TTC549 (cell line): ENCODE data around the gene CSNK1A1.
"Not testable (repeated sequence)": the region's sequence is repeated elsewhere in the genome, so short reads cannot be mapped to it uniquely, and the experiment has no call there.

Experiments
- FAIRE-seq: peaks from 2 replicates; lab custom pipeline; 2012; peaks lifted over from hg19 to GRCh38; lab: Jason Lieb, UNC

CSNK1A1 gene

DNA sequence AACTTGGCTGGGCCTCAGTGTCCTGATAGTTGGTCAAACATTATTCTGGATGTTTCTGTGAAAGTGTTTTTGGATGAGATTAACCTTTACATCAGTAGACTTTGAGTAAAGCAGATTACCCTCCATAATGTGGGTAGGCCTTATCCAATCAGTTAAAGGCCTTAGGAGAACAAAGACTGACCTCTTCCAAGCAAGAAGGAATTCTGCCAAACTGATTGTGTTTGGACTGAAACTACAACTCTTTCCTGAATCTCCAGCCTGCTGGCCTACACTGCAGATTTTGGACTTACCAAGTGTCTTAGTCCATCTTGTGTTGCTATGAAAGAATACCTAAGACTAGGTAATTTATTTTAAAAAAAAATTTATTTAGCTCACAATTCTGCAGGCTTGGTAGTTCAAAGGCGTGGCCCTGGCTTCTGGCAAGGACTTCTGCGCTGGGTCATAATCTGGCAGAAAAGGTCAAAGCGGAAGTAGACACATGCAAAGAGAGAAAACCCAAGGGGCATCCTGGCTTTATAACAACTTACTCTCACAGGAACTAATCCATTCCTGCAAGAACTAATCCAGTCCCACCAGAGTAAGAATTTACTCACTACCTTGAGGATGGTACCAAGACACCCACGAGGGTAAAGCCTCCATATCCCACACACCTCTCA lies 21.5 kb upstream of the CSNK1A1 start:
- FAIRE-seq: no peak

DNA sequence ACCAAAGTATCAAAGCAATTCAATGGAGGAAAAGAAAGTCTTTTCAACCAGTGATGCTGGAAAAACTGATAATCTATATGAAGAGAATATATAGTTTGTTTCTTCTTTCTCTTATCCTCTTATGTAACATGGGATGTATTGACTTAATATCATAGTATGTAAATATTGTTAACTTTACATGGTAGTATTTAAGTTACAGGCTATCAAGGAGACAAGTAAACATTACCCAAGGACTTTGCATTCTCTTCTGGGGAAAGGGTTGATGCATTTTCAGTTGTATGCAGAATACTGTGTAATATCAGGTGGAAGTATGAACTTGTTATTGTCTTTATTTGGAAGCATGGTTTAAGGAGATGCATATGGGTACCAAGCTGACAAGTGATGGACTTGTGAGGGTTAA lies 20.9 kb upstream of the CSNK1A1 start:
- no peak for FAIRE-seq

DNA sequence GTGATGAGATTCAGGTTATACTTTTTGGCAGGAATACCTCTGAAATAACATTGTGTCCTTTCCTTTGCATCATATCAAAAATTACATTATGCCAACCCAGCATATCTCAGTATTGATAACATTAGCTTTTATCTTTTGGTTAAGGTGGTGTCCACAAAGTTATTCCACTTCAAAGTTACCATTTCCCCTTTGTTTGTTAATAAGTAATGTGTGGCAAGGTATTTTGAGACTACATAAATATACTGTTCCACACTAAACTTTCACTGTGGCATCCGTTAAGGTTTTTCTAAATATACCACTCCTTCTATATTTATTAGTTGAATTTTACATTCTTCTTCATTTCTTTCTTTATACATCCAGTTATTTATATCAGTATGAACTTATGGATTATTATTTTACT lies 16.0 kb upstream of the CSNK1A1 start:
- FAIRE-seq: no peak

DNA sequence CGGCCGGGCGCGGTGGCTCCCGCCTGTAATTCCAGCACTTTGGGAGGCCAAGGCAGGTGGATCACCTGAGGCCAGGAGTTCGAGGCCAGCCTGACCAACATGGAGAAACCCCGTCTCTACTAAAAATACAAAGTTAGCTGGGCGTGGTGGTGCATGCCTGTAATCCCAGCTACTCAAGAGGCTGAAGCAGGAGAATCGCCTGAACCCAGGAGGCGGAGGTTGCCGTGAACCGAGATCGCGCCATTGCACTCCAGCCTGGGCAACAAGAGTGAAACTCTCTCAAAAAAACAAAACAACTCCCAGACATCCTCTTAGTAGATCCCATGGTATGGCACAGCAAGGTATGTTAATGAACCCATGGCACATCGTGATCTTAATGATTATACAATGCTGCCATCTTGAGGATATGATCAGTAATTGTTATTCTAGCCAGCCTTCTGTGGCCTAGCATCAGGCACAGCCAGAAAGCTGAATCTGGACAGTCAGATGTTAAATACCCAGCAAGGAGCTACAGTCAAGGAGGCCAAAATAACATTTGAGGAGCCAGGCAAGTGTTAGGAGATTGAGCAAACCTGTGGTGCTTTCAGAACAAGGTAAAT lies 13.4 kb upstream of the CSNK1A1 start:
- peak; percentile 95 for FAIRE-seq

DNA sequence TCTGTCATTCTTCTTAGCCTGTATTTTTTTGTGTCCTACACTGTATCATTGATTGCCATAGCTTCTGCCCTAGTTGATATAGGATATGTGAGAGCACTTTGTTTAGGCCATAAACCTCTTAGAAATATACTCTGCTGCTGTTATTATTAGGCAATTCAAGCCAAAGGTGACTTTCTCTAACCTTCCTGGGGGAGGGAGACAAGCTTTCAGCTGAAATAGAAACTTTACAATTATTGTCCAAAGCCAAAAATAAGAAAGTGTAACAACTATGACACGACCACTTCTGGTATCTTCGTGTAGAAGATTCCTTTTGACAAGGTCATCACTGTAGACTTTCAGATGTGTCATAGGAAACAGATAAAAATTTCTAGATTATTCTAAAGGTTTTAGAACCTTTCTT lies 12.2 kb upstream of the CSNK1A1 start:
- FAIRE-seq: no peak

DNA sequence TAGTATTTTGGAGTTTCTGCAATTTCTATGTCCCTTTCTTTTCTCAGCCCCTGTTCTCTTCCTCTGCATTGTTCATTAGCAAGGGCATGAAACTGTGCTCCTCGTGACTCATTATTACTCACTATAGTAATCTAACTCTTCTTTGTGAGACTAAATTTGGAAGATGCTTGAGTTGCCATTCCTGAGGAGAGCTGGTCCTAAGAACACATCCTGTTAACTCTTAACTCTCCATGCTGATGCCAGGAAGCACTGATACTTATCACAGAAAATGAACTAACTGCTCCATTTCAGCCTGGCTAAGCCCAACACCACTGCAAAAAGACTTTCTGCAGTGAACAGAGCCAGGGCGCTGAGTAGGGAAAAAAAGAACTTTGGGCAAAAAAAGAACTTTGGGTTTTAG lies 10.6 kb upstream of the CSNK1A1 start:
- peak; percentile 88 for FAIRE-seq

DNA sequence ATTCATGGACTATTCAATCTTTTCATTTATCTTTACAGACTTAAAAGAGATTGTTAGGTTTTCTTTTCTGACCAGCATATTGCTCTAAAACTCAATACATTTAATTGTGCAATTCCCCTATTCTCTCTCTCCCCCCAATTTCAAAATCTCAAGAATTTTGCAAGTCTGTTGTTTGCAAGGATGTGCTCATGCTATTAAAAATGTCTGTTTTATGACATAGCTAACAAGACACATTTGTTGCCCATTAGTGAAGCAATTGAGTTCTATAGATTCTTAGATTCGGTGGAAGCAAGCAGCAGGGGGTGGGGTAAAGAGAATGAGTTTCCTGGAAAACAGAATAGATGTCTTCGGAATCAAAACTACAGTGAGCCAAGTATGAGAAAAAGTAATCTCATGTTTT lies 8.5 kb upstream of the CSNK1A1 start:
- no peak for FAIRE-seq

DNA sequence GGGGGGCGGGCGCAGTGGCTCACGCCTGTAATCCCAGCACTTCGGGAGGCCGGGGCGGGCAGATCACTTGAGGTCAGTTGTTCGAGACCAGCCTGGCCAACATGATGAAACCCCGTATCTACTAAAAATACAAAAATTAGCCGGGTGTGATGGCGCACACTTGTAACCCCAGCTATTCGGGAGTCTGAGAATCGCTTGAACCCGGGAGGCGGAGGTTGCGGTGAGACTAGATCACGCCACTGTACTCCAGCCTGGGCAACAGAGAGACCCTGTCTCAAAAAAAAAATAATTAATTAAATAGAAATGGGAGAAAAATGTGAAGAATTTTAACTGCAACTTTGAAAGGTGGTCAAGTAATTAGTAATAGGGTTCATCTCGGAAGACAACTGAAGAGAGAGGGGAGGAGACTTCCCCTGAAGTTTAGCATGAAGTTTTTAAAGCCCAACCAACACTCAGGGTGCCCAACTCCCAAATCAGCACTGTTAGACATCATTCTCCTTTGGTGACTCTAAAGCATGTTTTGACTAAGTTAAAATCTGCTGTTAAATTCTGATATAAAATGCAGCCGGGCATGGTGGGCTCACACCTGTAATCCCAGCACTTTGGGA lies 1.4 kb upstream of the CSNK1A1 start:
- no peak for FAIRE-seq

DNA sequence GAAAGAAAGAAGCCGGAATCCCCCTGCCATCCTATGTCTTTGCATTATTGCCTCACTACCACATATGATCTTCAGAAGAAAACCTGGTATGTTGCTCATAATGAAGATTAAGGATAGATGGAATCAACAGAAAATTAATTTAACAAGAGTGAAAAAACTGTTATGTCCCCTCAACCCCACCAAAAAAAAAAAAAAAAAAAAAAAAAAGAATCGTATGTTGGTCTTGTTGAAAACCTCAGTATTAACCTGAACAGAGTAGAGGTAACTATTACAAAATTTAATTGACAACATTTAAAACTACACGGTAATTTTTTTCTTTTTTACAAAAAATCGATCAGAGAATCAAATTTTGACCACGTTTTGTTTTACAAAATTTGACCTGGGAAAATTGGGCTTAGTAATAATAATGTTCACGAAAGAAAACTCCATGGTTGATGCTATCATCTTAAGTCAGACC lies 827 bp upstream of the CSNK1A1 start:
- no peak for FAIRE-seq

DNA sequence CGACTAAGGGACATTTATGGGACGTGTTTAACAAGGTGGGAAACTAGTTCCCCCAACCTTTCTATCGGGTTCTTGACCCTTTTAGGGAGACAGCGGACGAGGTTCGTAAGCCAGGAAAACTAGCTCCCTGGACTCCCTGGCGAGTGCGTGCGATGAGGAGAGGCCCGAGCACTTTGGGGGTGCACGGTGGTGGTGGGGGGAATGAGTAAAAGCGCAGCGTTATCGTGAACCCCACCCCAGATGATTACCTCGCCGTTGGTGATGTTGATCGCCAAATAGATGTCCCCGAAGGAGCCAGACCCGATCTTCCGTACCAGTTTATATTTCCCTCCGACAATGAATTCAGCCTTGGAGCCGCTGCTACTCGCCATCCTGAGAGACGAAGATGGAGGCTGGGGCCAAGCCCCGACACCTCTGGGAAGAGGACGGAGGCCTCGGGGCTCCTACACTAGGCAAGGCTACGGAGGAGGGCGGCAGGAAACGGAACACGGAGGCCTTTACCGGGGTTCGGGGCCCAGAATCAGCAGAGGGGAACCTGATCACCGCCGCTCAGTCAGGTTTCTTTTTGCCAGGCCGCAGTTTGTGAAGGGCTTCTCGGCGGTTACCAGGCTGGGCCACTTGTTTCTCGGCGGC lies 529 bp downstream of the CSNK1A1 start:
- no peak for FAIRE-seq

DNA sequence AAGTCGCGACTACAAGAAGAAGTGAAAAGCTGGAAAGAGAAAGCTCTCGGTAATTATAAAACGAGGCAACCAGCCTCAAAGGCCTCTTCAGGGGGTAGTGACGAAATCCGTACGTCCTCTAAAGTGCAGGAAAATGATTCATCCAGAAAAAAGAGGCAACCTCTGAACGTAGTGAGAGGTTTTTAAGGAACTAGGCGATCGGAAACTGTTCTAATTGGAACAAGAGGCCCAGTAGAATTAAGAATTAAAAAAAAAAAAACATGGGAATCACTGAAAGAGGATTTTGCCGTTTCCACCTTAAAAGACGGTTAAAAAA lies 1.0 kb downstream of the CSNK1A1 start:
- no peak for FAIRE-seq

DNA sequence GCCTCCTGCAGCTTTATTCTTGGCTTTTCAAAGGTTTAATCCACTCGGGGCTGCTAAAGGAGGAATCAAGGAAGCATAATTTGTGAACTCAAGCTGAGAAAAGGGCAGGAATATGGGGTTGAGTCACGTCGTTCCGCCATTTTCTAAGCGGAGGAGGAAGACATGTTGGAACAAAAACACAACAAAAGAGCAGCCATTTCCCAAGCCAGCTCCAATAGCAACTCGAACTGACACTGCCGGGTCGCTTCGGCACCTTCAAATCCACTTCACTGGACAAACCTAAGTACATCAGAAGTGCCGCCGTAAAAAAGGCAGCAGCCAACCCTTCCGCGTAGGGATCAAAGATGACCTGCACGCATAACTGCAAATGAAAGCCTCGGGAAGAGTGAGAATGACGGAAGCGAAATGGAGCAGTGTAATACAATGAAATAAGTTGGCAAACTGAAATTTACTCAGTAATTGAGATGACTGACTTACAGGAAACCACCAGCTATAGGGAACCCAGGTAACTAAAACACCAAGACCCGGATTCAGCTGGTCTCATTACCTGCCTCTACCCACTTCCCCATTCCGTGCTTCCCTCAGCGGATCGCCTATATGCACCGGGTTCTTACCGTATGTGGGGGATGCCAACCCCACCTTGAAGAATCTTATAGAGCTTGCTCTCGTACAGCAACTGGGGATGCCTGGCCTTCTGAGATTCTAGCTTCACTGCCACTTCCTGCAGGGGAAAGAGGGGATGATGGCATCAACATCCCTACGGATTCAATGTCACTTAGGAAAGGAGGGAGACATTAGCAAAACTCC lies 1.6 kb downstream of the CSNK1A1 start:
- no peak for FAIRE-seq

DNA sequence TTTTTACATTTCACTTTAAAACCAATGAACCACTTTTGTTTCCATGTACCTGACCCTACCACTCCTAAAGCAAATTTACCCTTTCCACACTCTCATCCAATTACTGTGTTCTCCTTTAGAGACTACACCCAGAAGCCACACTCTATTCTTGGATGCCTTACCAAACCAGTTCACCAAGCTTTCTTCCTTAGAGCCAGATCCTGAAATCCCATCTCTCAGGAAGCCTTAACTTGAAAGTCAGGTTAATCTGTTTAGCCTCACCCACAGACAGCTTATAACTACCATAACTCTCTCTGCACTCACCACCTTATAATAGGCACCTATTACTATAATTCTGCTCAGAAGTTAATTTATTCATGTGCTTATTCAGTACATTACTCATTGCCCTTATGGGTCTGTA lies 4.3 kb downstream of the CSNK1A1 start:
- FAIRE-seq: no peak

DNA sequence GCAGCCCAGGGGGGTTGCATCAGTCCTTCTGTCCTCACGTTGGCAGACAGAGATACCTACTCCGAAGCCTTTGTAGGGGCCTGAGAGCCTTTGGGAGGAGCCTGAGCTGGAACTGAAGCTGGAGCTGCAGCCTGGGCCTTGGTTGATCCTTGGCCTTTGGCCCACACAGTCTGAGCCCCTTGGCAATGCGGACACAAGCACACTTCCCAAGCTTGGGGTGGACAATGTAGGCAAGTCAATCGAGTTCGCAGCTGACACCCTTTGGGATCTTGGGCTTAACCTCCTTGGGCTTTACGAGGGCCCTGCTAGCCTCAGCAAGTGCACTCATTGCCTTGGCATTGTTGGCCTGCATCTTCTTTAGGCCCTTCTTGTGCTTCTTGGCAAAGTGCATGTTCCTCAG lies 5.9 kb downstream of the CSNK1A1 start:
- FAIRE-seq: no peak

DNA sequence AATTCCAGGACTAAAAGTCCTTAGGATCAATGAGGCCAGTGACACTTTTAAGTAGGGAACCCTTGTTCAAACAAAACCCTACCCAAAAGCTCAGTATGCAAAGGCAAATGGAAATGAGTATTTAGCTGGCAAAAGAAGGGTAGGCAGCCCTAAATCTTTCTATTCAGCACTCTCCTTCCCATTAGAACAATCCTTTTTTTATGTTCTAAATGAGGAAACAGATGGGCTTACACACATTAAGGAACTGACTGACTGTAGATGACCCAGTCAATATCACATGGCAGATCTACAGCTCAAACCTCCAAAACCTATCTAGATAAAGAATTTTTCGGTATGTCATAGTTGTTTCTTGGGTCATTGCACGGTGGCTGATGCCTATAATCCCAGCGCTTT lies 7.2 kb downstream of the CSNK1A1 start:
- FAIRE-seq: no peak

DNA sequence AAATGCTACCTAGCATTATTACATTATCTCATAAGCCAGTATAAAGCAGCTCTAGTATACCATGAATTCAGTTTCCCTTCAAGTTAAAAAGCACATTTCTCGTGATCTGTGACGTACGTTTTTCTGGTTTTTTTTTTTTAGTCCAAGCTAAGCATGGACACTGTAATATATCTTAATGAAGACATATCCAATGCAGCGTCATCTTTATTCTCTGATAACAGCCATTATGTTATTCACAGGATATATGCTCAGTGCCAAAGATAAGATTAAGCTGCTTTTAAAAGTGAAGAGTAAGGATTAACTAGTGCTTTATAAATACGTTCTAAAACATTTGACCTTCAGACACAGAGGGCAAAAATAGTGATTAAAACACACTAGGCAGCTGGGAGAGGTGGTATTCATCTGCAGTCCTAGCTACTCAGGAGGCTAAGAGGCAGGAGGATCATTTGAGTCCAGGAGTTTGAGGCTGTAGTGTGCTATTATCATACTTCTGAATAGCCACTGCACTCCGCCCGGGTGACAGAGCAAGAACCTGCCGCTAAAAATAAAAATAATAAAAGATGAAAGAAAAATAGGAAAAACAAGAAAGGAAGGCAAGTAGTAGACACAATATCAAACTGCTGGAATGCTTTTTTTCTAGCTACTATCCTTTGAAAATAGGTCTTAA lies 7.7 kb downstream of the CSNK1A1 start:
- FAIRE-seq: no peak

DNA sequence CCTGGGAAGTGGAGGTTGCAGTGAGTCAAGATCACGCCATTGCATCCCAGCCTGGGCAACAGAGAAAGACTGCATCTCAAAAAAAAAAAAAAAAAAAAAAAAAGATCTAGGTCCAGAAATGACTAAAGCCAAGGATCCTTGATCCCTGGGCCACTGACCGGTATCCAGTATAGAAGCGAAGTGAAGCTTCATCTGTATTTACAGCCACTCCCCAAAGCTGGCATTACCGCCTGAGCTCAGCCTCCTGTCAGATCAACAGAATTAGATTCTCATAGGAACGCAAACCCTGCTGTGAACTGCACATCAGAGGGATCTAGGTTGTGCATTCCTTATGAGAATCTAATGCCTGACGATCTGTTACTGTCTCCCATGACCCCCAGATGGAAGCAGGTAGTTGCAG lies 9.3 kb downstream of the CSNK1A1 start:
- no peak for FAIRE-seq

DNA sequence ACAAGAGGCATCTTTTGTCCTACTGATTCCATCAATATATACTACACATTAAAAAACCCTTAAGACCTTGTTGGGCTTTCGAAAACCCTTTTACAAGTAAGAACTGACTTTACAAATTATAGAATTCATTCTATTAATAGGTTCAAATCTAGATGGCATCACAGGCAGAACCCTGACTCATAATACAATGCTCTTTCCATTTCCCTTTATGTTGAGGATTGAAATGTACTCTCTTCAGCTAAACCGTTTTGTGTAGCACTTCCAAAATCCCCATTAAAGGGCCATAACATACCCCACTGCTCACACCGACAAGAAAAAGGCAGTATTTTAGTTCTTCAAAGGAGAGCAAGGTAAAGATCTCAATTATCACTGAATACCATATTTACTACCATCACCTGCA lies 11.2 kb downstream of the CSNK1A1 start:
- FAIRE-seq: no peak

DNA sequence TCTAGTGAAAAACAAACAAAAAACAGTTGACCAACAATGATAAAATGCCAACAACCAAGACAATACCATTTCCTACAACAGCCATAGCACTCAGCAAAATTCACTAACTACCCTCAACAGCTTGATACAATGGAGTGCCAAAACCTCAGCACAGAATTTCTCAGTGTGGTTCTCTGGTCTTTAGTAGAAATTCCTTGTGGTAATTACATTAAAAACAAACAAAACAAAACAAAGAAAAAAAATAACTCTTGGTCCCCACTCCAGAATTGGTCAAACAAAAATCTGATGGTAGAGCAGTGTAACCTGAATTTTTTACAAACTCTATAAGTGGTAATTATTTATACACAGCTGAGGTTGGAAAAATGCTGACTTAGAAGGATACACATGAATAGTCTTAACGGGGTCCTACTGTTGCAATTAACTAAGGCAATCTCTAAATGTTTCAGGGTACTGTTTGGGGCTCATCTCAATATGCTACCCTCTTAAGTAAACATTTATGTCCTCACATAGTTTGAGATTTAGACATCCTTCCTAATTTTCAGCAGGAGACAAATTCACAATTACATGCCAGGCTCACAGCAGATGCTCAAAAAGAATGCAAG lies 13.8 kb downstream of the CSNK1A1 start:
- no peak for FAIRE-seq

DNA sequence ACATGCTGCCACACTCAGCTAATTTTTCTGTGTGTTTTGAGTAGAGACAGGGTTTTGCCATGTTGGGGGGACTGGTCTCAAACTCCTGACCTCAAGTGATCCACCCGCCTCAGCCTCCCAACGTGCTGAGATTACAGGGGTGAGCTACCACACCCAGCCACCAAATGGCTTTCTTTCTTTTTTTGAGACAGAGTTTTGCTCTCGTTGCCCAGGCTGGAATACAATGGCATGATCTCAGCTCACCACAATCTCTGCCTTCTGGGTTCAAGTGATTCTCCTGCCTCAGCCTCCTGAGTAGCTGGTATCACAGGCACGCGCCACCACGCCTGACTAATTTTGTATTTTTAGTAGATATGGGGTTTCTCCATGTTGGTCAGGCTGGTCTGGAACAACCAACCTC lies 15.5 kb downstream of the CSNK1A1 start:
- not testable (repeated sequence) for FAIRE-seq

DNA sequence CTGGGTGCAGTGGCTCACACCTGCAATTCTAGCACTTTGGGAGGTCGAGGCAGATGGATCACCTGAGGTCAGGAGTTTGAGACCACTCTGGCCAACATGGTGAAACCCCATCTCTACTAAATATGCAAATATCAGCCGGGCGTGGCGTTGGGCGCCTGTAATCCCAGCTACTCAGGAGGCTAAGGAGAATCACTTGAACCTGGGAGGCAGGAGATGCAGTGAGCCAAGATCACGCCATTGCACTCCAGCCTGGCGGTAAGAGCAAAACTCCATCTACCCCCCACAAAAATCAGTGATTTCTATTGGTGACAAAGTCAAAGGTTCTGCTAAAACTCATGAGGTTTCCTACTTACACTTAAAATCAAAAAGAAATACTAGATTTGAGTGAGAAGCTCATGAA lies 18.8 kb downstream of the CSNK1A1 start:
- FAIRE-seq: no peak

DNA sequence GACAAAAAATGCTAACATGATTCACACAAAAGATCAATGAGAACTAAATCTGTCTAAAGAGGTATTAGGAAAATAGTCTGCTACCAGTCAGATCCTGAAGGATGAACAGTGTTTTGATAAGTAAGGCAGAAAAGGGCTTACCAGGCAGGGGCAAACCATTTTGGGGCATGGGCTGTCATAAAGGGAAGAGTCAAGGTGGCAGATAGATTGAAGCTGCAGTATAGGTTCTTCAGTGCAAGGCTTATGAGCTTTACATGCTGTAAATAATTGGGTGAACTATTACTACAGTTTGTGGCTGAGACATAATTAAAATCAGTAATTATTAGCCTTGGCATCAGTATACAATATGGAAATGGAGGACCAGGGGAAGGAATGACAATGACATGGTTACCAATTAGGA lies 21.8 kb downstream of the CSNK1A1 start:
- no peak for FAIRE-seq
